ENCODE measurements around the gene PMCH. TPM values are rescaled to one million over a fixed set of nuclear protein-coding genes. Genes with fewer than 3 reads are reported as not detected.

PMCH gene
- total RNA-seq, 1 experiment from 2014 or later = not detected

- no peaks in the 10 kb centered on the region for H4K20me1 ChIP-seq (ENCODE audit: insufficient read depth)
- POLR2A ChIA-PET (ENCODE audit: unreplicated experiment) = no interaction called here
- H3K27ac ChIP-seq = no peak overlapping the region
- no peaks in the 10 kb centered on the region for H3K36me3 ChIP-seq (ENCODE audit: low read depth)
- intact Hi-C loops (cut with micrococcal nuclease; ENCODE audit: unreplicated experiment) = no loop called here
- no peaks in the 10 kb centered on the region for H3F3A ChIP-seq (ENCODE audit: insufficient read depth, low read depth)
- H3K4me1 ChIP-seq (replicated peaks; ENCODE audit: insufficient read depth) = no peaks in the 10 kb centered on the region
- CTCF ChIA-PET = no interaction called here
- no peaks in the 10 kb centered on the region for H3K27me3 ChIP-seq (ENCODE audit: insufficient read depth, low read depth)
- no peak for TF ChIP-seq EZH2 (IDR thresholded peaks at IDR 0.05; ENCODE audit: low read depth)
- TF ChIP-seq CTCF (conservative IDR thresholded peaks at IDR 0.05) = no peak
- no peak for DNase-seq
- H3K9me3 ChIP-seq (ENCODE audit: insufficient read depth, low read depth) = no peaks in the 10 kb centered on the region
- H2AFZ ChIP-seq = no peak overlapping the region
- no peak overlapping the region for H3K4me2 ChIP-seq
- H3K79me2 ChIP-seq (ENCODE audit: low read depth) = no peaks in the 10 kb centered on the region
- H3K9me2 ChIP-seq (ENCODE audit: insufficient read depth) = no peaks in the 10 kb centered on the region
- no TSS peak for BruUV-seq (replicated peaks)
- no peak overlapping the region for H3K4me3 ChIP-seq
These were observed 34.4 kb upstream of the PMCH start for GRCh38 chr12:102232036-102232435.

GRCh38 chr12:102227954-102228353, 30.3 kb upstream of the PMCH start:
- no peaks in the 10 kb centered on the region for H3K9me3 ChIP-seq (ENCODE audit: insufficient read depth, low read depth)
- ChIA-PET CTCF (no interaction called here), POLR2A (ENCODE audit: unreplicated experiment) (no interaction called here)
- no peaks in the 10 kb centered on the region for H3K36me3 ChIP-seq (ENCODE audit: low read depth)
- no peak overlapping the region for H3K27ac ChIP-seq
- H2AFZ ChIP-seq = no peak overlapping the region
- intact Hi-C loops (cut with micrococcal nuclease; ENCODE audit: unreplicated experiment) = no loop called here
- H3F3A ChIP-seq (ENCODE audit: insufficient read depth, low read depth) = no peaks in the 10 kb centered on the region
- H3K79me2 ChIP-seq (ENCODE audit: low read depth) = no peaks in the 10 kb centered on the region
- no peak overlapping the region for H3K4me3 ChIP-seq
- no peaks in the 10 kb centered on the region for H3K27me3 ChIP-seq (ENCODE audit: insufficient read depth, low read depth)
- TF ChIP-seq CTCF (conservative IDR thresholded peaks at IDR 0.05) (no peak), EZH2 (IDR thresholded peaks at IDR 0.05; ENCODE audit: low read depth) (no peak)
- BruUV-seq (replicated peaks) = no TSS peak
- no peaks in the 10 kb centered on the region for H4K20me1 ChIP-seq (ENCODE audit: insufficient read depth)
- DNase-seq = no peak
- H3K4me2 ChIP-seq = no peak overlapping the region
- H3K4me1 ChIP-seq (replicated peaks; ENCODE audit: insufficient read depth) = no peaks in the 10 kb centered on the region
- H3K9me2 ChIP-seq (ENCODE audit: insufficient read depth) = no peaks in the 10 kb centered on the region

GRCh38 chr12:102220736-102221135, 23.1 kb upstream of the PMCH start:
- Histone ChIP-seq H3K4me3 (no peak overlapping the region), H3F3A (ENCODE audit: insufficient read depth, low read depth) (no peaks in the 10 kb centered on the region), H3K9me2 (ENCODE audit: insufficient read depth) (no peaks in the 10 kb centered on the region), H3K27me3 (ENCODE audit: insufficient read depth, low read depth) (no peaks in the 10 kb centered on the region), H3K36me3 (ENCODE audit: low read depth) (no peaks in the 10 kb centered on the region), H3K4me2 (no peak overlapping the region), H3K27ac (no peak overlapping the region), H3K79me2 (ENCODE audit: low read depth) (no peaks in the 10 kb centered on the region), H2AFZ (no peak overlapping the region), H3K4me1 (replicated peaks; ENCODE audit: insufficient read depth) (no peaks in the 10 kb centered on the region), H3K9me3 (ENCODE audit: insufficient read depth, low read depth) (no peaks in the 10 kb centered on the region), H4K20me1 (ENCODE audit: insufficient read depth) (no peaks in the 10 kb centered on the region)
- ChIA-PET POLR2A (ENCODE audit: unreplicated experiment) (no interaction called here), CTCF (no interaction called here)
- intact Hi-C loops (cut with micrococcal nuclease; ENCODE audit: unreplicated experiment) = no loop called here
- BruUV-seq (replicated peaks) = no TSS peak
- TF ChIP-seq CTCF (conservative IDR thresholded peaks at IDR 0.05) (no peak), EZH2 (IDR thresholded peaks at IDR 0.05; ENCODE audit: low read depth) (no peak)
- no peak for DNase-seq
